HG03060 (cell line): Measurements from ENCODE around the gene CMPK1.

Source experiments
- ATAC-seq: cut with Tn5 transposase; IDR thresholded peaks from one replicate; pipeline ENCODE4 v1.9.1; 2021; ENCODE audit warnings: low read depth, moderate number of reproducible peaks; ENCODE audit not compliant: unreplicated experiment

CMPK1 gene

DNA sequence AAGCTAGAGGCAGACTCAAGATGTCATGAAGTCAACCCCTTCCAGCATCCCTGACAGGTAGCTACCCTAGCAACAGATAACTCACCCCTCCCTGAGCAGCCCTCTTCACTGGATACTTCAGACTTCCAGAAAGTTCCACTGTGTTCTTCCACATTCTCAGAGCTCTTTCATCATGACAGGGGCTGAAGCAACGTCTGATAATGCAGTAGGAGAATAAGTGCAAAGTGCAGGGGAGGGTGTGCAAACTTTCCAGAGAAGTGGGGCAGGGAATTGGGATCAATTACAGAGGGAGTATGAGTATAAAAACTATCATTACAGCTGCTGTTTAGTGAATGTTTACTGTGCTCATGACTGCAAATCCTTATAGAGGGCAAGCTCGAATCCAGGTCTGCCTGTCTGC lies 56.1 kb downstream of the CMPK1 start:
- no peak for ATAC-seq

DNA sequence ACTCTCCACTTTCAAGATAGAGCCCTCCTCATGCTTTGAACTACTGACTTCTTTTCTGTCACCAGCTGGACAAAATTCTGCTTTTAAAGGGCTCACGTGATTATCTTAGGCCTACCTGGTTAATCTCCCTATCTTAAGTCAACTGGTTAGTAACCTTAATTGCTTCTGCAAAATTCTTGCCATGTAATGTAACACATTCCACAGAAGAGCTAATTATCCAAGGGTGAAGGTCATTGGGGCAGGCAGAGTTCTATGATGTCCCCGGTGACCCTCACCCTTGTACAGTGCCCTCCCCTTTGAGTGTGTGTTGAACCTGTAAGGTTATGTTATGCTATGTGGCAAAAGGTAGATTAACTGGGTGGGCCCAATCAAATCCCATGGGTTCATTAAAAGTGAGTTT lies 57.3 kb downstream of the CMPK1 start:
- no peak for ATAC-seq

DNA sequence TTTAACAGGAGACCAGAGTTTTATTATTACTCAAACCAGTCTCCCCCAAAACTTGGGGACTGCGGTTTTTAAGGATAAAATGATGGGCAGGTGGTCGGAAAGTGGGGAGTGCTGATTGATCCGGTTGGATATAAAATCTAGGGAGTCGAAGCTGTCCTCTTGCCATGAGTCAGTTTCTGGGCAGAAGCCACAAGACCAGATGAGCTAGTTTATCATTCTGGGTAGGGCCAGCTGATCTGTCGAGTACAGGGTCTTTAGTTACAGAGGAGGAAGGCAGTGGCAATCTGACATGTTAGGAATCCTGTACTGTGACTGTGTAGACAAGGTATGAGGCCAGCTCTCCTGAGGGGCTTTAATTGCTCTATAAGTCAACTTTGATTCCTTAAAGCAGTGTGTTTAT lies 59.6 kb downstream of the CMPK1 start:
- ATAC-seq = no peak

DNA sequence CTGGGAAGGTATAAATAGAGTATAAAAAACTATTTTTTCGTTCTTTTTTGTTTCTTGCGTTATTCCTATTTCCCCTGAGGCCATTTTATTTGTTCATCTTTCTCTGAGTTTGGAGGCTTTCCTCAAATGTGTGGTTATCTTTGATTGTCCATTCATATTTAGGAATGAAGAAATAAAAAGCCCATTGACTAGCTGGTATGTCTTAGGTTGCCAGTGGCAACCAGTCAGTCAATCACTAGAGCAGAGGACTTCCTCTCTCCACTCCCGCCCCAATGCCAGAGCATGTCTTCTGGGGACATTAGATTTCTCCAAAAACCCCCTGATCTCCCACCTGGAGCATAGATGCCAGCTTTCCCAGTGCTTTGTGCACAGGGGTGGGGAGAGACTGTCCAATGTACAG lies 61.8 kb downstream of the CMPK1 start:
- no peak for ATAC-seq

DNA sequence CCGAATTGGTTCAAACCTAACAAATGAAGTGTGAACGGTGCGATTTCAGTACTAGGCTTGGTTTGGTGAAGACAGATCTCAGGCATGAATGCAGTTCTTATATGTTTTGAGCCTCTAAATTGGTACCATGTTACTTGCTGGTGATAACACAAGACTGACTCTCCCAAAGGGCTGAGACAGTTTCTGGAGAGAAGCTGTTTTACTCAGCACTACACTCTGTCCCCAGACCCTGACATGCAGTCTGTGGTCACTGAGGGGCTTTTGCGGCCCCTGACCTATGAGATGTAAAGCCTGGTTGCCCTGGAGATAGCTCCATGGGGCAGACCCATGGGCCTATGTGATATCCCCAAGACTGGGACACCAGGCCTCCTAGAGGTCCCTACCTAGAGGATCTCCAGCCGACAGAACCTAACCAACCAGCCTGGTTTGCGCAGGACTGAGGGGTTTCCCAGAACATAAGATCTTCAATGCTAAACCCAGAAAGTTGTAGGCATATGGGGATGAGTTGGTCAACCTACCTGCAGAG lies 63.1 kb downstream of the CMPK1 start:
- no peak for ATAC-seq

DNA sequence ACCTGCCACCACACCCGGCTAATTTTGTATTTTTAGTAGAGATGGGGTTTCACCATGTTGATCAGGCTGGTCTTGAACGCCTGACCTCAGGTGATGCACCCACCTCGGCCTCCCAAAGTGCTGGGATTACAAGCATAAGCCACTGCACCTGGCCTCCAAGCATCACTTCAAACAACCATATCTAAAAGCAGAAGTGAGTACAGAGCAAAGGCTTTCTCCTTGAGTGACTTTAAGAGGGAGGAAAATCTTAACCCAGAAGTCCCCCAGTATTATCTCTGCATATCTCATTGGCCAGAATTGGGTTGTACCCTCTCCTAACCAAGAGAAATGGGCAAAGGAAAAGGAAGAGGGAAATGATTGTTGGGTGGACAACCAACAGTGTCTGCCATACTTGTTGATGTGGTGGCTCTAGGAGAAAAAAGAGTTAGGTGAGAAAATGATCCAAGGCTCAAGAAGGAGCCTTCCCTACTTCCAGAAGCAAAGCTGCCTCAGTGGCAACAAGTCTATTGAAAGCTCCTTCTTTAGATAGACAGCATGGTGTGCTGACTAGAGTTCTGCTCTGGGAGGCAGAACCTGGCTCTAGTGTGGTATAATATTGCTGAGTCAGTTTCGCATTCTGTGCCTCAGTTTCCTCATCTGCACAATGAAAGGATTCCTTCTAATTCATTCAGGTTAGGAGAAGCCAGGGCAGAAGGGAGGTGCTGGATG lies 65.7 kb downstream of the CMPK1 start:
- no peak for ATAC-seq

DNA sequence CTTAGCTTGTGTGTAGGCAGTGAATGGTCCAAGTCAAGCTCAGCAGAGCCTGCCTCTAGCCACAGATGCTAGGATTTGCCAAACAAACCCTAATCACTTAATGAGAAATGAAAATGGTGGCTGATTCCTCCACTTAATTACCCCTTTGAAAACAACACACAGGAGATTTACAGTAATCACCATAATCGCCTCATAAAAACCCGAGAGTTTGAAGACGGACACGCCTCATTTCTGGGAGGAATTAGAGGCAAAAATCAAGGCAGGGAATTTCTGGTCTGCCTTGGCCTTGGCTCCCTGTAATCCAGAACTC lies 66.2 kb downstream of the CMPK1 start:
- ATAC-seq = no peak

DNA sequence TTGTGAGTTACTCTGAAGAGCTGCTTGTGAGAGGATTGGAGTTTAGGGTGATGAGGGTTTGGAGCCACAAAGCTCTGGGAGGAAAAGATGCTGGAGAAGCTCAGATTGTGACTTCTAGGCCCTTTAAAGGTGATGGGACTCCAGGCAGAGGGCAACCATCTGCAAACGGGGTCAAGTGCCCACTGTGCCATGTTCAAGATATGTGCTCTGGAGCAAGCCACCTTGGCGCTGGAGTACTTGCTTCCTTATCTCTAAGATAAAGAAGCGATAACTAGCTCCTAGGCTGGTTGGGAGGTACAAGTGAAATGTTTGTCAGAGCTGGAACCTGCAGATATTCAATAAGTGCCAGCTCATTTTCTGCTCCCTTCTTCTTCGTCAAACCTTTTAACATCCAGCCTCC lies 68.2 kb downstream of the CMPK1 start:
- no peak for ATAC-seq

DNA sequence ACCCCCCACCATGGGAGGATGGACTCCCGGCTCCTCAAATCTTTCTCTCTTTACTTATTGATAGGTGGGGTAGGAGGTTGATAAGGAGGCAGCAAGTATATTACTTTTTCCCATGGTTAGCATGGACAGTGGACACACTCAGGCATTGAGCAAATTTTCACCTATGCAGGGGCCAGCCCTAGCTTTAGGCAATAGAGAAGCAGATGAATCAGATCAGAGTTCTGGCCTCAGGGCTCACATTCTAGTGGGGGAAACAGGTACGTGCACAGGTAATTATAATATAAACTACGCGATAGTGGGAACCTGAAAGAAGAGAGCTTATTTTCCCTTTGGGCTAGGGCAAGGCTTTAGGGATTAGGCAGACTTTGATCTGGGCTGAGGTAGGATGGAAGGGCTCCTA lies 69.0 kb downstream of the CMPK1 start:
- ATAC-seq = no peak

DNA sequence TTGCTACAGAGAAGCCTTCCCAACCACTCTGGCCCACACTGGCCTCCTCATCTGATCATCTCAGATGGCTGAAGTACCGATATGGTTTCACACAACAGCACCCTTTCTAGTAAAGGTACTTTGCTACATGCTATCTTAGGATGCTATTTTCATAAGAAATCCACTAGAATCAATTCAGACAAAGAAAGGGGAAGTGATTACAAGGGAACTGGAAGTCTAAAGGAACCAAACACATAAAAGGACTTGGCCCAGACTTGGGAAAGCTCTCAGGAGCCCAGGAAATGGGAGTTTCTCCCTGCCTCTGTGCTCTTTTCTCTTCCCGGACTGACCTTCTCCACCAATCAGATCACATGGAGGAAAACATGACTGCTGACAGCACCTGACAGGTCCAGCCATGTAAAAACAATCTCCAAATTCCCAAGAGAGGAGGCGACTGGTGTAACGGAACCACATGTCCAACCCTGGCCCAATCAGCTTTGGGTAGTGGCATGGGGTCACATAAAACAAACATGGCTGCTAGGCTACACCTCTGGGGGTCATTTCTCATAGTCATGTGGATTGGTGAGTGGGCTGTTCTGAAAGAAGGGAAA lies 69.8 kb downstream of the CMPK1 start:
- ATAC-seq = no peak

DNA sequence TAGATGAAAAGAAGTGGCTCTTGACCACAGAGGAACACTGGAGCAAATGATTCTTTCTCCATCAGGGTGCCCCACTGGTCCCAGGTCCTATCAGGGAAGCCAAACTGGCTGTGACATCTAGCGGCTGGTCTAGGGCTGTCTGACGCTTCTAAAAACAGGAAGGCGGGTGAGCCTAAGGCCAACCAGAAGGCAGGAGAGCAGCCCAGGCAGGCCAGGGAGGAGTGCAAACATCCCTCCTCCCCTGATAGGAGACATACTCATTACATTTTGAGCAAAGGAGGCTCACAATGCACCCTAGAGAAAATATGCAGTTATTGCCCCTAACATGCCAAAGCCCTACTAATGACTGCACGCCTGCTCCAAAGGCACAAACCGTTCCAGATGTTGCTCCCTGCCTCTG lies 72.1 kb downstream of the CMPK1 start:
- no peak for ATAC-seq

DNA sequence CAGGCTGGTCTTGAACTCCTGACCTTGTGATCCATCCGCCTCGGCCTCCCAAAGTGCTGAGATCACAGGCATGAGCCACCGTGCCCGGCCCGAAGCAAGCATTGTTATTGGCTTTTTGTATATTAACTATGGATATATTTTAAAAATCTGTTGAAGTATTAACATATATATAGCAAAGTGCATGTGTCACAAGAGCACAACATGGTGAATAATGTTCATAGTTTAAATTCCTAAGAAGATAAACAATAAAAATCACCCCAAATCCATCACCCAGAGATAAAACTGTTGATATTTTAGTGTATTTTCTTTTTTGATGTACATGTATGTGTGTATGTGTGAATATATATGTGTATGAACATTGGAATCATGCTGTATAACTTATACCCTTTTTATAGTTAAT lies 73.4 kb downstream of the CMPK1 start:
- no peak for ATAC-seq

DNA sequence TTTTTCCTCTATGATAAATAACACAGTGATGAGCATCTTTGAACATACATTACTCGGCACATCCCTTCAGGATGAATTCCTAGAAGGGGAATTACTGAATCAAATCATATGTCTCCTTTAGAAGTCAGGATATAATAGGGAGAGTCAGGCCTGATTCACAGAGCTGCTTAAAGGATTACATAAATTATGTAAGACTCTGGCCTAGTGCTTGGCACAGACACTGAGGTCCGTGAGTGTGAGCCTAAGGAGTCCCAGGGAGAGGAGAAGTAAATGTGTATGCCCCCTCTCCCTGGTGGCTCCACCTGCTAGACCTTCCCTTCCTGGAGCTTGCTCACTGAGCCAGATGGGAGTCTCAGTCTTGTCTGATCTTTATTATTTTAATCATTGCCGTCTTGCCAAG lies 73.9 kb downstream of the CMPK1 start:
- ATAC-seq = no peak

DNA sequence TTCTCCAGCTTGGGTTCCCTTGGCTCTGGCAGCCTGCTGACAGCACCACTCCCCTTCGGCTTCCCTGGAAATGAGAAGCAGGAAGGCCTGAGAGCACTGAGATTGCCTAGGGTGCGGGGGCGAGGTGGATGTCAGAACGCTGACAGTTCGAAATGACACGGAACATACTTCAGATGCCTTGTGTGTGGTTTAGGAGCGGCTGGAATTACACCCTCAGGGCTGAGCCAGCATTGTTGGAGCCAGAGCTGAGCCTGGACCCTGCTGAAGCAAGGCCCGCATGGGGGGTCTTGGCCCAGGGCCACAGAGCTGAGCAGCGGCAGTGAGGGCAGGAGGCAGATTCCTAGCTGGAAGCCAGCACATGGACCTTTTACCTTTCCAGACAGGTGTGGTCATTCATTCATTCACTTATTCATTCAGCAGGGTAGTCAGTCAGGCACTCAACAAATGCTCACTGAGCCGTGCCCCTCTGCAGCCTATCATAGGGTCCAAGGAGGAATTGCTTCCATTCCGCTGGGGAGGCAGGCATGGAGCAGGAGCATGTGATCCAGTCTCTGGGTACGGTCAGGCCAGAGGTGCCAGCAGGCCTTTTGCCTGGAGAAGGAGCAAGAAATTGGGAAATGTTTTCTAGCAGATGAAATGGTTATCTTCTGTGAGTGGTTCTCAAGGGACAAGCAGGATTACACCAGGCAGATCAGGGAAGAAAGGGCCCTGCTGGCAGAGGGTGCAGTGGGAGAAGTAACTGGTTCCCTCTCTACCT lies 75.9 kb downstream of the CMPK1 start:
- no peak for ATAC-seq

DNA sequence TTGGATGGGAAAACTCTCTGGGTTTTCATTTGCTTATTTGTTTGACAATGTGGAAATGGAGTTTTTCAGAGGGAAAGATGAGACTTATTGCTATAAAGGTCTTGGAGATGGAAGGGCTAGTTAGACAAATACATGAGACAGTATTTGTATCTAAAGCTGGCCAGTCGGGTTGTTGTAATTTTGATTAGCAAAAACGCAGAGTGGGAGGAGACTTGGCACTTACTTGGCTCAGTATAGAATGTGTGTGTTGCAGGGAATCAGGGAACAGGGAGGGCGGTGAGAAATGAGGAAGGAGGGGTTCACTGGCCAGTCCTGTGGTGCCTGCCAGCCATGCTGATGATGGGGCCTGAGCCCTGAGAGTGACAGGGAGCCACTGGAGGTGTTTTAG lies 76.5 kb downstream of the CMPK1 start:
- no peak for ATAC-seq

DNA sequence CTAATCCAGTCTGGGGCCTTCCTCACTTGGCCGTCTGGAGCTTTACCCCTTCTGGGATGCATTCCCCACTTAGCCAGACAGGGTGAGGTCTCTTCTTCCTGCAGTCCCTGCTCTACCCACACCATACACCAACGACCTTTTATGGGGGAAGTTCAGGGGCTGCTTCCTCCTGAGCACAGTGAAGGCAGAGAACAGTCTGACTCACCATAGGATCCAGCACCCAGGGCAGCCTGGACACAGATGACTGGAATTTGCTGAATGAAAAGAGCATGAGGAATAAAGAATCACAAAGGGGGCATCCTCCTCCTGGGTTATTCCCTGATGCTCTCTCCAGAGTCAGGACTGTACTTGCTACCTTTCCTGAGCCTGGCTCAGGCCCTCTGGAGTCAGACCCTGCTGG lies 77.8 kb downstream of the CMPK1 start:
- no peak for ATAC-seq

DNA sequence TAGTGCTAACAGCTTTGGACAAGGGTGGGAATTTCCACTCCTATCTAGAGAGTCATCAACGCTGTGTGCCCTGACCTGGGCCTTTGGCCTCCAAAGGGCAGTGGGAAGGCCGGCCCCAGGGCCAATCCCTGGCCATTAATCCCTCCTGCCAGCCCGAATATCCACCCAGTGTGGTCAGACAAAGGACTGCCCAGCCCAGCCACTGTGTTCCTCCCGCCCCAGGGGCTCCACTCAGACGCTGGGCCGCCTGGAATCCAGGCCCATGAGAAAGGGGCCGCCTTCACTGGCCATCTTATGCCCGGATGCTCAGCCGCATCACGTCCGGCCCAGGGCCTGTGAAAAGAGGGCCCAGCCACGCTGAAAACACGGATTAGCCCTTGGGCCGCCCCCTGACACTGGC lies 78.8 kb downstream of the CMPK1 start:
- no peak for ATAC-seq

DNA sequence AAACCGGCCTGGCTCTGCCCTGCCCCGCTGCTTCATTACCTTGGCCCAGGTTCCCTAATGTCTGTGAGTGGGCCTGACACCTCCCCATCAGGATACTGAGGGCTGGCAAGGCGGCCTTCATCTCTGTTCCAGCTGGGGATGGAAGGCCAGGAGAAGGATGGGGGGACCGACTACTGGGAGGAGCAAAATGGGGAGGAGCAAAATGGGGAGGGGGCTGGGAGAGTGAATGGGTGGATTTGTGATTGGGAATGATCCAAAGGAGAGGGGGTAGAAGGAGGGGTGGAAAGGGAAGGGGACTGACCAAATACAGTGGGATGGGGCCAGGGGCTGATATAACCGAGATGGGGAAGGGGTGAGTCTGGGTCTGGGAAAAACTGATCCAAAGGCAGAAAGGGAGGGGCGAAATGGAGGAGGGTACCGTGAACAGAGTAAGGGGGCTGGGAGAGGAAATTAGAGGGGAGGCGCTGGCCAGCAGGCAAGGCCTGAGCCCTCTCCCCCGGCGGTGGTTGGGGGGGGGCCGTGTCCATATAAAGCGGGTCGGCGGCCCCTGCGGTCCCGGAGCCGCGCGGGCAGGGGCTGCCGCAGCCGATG lies 82.2 kb downstream of the CMPK1 start, which contains the start of gene FOXE3:
Gene FOXE3, plus strand, starts transcription at position 558 of the 591 bp plus-strand sequence. Its CDS starts 31 bp downstream, at position 589.
- no peak for ATAC-seq

DNA sequence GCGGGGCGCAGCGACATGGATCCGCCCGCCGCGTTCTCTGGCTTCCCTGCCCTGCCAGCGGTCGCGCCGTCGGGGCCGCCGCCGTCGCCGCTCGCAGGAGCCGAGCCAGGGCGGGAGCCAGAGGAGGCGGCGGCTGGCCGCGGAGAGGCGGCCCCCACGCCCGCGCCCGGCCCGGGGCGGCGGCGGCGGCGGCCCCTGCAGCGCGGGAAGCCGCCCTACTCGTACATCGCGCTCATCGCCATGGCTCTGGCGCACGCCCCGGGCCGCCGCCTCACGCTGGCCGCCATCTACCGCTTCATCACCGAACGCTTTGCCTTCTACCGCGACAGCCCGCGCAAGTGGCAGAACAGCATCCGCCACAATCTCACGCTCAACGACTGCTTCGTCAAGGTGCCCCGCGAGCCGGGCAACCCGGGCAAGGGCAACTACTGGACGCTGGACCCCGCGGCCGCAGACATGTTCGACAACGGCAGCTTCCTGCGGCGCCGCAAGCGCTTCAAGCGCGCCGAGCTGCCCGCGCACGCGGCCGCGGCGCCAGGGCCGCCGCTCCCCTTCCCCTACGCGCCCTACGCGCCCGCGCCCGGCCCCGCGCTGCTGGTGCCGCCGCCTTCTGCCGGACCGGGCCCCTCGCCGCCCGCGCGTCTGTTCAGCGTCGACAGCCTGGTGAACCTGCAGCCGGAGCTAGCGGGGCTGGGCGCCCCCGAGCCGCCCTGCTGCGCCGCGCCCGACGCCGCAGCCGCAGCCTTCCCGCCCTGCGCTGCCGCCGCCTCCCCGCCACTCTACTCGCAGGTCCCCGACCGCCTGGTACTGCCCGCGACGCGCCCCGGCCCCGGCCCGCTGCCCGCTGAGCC lies 83.0 kb downstream of the CMPK1 start:
- no peak for ATAC-seq
